TTC549 (cell line): ENCODE measurements around the gene COG7.
"Not testable (repeated sequence)": the region's sequence is repeated elsewhere in the genome, so short reads cannot be mapped to it uniquely, and the experiment has no call there.

Experiments
- FAIRE-seq: peaks from 2 replicates; lab custom pipeline; 2012; peaks lifted over from hg19 to GRCh38; lab: Jason Lieb, UNC

The COG7 gene

DNA sequence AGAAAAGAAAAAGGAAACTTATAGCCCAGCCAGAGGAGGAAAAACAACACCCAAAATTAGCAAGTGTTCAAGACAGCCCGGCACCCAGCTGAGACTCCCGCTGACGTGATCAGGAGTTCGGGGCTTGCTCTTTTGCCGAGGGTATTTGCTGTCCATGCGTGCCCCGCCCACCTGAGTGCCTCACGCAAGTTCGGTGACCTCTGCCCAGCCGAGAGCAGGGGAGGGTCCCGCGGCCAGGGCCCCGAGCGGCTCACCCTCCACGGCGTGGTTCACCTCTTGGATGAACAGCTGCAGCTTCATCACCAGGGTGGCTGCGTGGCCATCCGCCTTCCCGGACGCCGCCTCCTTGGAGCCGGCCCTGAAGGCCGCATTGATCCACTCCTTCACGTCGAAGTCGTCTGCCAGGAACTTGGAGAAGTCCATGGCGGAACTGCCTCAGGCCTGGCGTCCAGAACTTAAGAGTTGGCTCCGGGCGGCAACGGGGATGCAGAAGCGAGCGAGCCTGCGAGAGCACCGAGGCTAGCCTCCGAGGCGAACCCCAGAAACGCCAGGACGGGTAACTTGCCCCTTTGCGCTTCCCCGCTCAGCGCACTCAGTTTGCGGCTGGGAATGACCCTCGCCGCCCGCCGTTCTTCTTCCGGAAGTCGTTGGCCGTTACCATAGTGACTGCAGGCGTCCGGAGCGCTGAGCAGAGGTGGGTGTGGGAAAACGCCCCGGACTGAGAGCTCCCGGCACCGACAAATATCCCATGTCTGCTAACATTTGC is at the start of gene COG7:
TSS of gene COG7 (minus strand) at position 618 of the 766 bp plus-strand sequence. CDS start at position 423, 195 bp downstream.
- FAIRE-seq = no peak

DNA sequence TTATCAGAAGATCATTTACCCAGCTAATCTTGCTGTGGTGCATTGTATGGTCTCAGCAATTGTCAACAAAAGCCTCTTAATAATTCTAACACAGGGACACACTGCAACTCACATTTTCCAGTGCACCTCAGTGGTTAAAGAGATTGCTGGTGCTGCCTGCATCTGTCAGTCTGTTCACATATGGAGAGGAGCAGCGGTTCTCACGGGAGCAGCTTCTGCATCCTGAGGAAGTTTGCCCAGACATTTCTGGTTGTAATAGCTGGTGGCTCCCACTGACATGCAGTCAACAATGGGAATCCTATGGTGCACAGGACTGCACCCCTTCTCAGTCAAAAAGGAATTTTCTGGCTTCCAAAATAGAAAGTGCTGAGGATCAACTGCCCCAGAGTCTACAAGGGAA is 49.5 kb upstream of the COG7 start:
- FAIRE-seq = no peak

DNA sequence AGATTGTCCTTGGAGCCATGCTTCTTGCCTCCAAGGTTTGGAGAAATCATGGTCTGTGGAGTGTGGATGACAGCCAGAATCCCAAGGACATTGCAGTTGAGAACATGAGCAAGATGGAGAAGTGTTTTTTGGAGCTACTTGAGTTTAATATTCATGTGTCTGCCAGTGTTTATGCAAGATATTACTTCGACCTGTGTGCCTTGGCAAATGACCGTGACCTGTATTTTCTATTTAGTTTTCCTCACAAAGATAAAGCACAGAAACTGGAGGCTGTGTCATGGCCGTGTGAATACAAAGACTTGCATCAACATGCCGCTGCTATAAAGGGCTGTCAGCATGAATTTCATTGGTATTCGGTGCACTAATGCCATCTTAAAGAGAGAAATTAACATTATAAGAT is 48.3 kb upstream of the COG7 start:
- FAIRE-seq = no peak

DNA sequence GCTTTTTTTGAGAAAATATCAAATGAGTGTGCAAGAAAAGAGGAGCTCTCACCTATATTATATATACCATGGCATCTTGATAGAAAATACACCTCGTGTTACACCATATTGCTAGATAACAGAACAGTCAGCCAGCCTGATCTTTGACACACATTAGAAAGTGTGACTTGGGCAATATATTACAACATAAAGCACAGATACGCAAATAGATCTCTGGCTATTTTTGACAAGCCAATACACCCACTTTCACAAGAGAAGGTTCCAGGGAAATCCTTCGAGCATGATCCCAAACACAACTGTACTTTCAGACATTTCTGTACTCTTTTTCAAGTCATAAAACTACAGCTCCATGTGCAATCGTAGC is 47.9 kb upstream of the COG7 start:
- FAIRE-seq = no peak

DNA sequence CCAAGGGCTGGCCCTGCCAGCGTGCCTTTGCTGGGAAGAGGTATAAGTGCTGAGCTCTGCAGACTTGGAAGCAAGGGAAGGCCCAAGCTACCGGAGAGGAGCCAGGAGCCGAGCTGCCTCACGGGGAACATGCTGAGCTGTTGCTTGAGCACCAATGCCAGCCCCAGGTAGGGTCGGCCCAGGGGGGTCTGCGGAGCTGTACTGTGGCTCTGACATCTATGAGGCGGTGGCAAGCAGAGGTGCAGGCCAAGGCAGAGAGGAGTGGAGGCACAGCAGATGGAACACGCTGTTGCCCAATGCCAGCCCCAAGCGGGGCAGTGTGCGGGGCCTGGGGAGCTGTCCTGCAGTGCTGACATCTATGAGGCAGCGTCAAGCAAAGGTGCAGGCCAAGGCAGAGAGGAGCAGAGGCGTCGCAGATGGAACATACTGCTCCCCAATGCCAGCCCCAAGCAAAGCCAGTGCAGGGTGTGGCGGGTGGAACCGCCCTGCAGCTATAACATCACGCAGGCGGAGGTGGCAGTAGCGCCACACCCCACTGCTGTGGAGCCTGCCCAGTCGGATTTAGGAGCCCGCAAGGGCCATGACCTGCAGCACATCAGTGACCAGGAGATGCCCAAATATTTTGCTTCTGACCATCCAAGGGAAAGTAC is 47.3 kb upstream of the COG7 start:
- no peak for FAIRE-seq

DNA sequence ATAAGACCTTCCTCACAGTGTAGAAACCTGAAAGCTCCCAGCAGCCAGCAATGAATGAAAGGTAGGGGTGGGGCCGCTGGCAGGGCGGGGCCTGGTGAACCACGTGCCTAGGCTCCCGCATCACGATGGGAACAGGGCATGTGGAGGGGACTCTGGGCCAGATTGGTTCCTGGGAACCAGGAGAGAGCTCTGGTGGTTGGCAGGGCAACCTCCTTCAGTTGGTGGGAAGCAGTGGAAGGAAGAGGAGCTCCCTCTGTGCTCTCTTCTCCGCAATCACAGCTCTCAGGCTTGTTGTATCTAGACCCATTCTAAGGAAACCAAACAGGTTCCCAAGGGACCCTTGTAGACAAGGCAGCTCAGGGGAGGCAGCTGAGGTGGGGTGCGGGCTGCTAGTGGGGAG is 46.8 kb upstream of the COG7 start:
- FAIRE-seq = no peak

DNA sequence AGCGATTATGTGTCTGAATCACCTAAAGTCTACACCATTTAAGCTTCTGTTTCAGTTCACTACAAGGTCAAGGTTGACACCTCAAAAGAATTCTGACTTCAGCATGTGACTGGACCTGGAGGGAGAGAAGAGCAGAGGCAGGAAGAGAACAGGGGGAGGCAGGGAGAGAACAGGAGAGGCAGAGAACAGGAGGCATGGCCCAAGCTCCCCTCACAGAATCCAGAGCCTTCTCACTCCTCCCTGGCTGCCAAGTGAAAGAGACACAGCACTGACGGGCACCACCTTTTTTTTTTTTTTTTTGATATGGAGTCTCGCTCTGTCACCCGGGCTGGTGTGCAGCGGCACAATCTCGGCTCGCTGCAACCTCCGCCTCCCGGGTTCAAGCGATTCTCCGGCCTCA is 45.9 kb upstream of the COG7 start:
- FAIRE-seq = no peak

DNA sequence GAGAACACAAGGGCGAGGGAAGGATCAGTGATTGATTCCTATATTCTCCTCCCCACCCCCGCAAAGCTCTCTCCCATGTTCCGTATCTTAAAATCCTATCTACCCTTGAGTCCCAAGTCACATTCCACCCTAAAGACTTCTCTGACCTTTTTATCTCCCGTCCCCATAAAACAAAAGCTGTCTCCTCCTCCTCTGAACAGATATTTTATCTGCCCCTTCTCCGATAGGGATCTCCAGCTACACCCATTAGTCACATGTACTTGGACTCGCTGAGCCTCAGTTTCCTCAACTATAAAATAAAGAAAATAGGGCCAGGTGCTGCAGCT is 44.5 kb upstream of the COG7 start:
- no peak for FAIRE-seq

DNA sequence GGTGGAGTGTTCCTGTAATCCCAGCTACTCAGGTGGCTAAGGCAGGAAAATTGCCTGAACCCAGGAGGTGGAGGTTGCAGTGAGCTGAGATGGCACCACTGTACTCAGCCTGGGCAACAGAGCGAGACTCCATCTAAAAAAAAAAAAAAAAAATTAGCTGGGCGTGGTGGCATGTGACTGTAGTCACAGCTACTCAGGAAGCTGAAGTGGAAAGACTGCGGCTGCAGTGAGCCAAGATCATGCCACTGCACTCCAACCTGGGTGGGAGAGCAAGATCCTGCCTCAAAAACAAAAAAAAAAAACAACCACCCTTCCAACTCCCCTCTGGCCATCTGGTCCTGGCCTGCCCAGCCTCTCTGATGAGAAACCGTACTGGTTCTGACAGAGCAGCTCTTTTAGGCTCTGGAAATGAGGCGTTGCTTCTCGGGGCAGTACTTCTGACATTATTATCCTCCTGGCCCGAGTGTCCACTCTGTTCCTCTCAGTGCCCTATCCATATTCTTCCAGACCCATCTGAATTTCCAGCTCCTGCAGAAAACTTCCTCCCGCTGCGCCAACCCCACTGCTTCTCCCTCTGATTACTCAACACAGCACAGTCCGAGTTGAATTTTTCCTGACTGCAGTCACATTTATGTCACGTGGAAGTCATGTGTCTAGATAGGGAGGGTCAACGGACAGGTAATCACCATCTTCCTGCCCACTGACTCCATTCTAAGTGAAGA is 44.0 kb upstream of the COG7 start:
- no peak for FAIRE-seq

DNA sequence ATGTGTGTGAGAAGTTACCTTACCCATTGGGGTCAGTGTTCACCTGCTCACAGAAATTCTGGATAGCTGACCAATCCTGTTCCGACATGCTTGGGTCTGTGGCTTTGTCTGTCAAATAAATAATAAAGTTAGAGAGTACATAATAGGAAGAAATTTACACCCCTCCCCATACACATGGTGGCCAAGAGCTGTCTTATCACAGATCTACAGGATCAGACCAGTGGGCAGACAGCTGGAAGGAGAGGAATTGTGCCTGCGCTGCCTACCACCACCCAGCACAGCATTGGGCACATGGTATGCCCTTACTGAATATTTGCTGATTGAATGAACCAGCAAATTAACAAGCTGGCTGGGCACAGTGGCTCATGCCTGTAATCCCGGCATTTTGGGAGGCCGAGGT is 42.7 kb upstream of the COG7 start:
- no peak for FAIRE-seq

DNA sequence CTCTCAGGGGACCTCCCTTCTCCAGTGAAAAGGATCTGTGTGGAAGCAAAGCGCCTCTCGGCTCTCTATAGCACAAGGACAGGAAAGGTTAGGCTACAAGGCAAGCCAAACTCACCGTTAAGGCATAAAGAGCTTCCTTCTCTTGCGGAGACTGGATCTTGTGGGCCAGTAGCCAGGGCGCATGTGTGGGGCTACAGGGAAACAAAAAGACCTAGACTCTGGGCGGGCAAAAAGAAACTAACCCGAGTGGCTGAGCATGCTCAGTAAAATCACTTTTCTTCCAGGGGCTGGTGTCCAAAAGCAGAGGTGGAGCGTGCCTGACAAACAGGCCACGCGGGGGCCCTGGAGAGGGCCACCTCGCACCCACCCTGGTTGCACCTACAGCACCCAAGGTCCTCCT is 41.2 kb upstream of the COG7 start:
- no peak for FAIRE-seq

DNA sequence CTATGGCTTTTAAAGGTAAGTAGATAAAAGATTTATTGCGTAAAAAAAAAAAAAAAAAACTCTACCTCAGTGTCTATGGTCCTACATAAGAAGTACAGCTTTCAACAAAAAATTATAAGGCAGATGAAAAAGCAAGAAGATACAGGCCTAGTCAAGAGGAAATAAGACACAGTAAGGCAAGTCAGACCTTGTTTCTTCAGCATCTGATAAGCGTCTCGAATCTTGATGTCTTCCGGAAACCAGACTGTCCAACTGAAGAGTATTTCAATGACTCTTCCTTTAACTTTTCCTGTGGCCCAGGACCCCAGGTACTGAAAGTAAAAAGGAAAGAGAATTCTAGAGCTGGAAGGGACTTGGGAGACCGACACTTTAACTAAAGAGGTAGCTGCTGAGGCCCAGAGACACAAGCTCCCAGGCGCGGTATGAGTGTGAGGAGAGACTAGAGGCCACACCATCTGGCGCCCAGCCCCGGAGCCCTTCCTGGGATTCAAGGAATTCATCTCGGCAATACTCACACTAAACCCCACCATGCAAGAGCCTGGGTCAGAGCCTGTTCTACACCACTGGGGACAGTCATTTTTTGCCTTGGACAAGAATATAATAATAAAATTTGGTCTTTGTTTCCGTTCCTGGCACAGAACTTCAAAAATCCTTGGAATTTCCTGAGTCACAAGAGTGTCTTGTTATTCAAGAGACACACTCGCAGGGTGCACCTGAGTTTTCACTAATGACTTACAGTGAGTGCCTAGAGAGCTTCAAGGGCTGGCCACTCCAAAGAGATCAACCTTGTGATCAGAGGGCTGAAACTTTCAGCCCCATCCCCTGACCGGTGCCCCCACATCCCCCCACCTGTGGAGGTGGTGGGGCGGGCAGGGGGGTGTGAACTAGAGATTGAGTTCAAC is 38.8 kb upstream of the COG7 start:
- FAIRE-seq = no peak

DNA sequence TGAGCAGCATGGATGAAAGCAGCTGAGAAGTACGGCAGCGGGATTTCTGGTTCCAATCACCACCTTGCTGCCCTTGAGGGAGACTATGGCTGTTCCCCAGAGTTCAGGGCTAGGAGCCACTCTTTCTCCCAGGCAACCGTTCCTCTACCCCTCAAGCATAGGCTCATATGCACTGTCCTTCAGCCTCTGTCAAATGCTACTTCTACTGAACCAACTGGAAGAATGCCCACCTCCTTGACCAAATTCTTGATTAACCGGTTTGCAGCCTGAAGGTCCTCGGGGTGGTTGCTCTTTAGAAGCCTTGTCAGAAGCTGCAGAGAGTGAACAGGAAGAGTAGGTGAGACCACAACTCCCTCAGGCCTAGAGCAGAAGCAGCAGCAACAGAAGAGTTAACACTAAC is 33.5 kb upstream of the COG7 start:
- no peak for FAIRE-seq

DNA sequence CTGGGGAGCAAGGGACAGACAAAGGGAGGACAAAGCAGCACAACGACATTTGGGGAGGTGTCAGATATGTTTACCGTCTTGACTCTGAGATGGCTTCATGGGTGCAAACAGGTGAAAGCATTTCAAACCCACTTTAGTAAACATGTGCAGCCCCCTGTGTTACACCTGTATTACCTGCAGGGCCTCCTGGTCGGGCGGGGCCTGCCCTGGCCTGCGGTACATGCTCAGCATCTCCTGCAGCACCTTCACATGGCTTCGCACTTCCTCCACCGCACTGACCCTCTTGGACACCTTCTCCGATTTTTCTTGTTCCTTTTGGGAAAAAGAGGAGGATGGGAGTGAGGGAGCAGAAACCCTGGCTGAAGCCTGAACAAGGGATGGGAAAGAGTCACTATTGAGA is 32.9 kb upstream of the COG7 start:
- FAIRE-seq = no peak

DNA sequence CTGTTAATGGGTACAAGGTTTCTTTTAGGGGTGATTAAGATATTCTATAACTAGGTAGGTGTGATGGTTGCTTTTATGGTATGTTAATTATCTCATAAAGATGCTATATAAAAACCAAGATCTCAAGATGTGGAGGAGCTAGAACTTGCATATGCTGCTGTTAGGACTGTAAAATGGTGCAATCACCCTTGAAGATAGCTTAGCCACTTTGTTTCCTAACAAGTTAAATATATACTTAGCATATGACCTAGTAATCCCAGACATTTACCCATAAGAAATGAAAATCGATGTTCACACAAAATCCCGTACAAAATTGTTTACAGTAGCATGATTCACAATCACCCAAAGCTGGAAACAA is 32.2 kb upstream of the COG7 start:
- FAIRE-seq = no peak

DNA sequence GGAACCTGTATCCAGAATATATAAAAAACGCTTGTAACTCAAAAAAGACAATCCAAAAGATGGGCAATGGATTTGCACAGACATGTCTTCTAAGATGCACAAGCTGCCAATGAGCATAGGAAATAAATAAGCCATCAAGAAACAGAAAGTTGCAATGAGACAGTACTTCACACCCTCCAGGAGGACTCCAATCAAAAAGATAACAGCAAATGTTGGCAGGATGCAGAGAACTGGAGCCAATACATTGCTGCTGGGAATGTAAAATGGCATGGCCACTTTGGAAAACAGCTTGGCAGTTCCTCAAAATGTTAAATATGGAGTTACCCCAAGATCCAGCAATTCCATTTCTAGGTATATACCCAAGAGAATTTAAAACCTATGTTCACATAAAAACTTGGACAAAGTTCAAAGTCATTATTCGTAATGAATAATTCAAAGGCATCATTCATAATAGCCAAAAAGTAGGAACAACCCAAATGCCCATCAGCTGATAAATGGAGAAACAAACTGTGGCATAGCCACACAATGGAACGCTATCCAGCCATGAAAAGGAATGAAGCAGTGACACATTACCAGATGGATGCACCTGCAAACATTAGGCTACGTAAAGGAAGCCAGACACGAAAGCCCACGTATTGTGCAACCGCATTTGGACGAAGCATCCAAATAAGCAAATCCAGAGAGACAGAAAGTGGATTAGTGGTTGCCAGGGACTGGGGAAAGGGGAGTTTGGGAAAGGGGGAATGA is 31.7 kb upstream of the COG7 start:
- no peak for FAIRE-seq

DNA sequence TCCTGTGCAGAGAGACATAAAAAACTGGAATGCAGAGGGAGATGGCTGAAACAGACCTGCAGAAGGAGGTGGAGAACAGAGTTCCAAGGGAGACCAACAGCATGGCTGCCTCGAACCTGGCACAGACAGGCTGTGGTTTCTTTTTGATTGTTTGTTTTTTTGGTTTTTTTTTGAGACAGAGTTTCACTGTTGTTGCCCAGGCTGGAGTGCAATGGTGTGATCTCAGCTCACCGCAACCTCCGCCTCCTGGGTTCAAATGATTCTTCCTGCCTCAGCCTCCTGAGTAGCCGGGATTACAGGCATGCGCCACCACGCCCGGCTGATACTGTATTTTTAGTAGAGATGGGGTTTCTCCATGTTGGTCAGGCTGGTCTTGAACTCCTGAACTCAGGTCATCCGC is 30.5 kb upstream of the COG7 start:
- not testable (repeated sequence) for FAIRE-seq

DNA sequence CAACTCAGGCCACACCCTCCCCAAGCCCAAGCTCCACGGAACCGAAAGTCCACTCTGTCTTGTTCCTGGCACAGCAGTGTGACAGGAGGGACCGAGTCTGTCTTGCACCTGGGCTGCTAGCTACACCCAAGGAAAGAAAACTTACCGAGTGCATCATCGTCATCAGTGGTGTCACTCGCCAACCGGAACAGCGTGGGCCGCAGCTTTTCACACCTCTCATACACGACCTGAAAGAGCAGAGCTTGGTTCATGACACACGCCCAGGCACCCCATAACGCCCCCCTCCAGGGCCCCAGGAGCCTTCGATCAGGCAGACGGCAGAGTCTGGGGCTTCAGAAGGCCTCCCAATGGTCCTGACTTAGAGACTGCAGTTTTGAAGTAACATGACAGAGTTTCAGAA is 29.8 kb upstream of the COG7 start:
- FAIRE-seq = no peak

DNA sequence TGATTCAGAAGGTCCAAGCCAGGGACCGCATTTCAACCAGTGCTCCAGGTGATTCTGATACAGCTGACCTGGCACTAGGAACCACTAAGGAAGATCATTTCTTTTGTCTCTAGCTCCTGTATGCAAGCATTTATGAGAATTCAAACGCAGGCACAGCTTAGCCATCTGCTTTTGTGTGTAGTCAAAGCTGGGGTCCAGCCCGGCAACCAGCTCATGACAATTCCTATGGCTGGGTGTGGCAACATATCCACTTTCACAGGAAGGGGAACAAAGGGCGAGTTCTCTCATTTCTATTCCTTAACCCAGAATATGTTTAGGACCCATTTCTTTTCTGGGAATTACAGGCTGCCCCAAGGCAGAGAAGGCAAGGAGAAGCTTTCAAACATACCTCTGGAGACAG is 27.3 kb upstream of the COG7 start:
- no peak for FAIRE-seq

DNA sequence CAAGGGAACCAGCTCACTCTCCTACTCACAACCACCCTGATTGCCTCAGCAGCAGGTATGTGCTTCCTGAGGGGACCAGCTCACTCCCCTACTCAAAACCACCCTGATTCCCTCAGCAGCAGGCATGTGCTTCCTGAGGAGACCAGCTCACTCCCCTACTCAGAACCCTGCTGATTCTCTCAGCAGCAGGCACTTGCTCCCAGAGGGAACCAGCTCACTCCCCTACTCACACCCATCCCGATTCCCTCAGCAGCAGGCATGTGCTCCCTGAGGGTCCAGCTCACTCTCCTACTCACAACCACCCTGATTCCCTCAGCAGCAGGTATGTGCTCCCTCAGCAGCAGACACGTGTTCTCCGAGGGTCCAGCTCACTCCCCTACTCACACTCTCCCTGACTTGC is 26.1 kb upstream of the COG7 start:
- FAIRE-seq = no peak

DNA sequence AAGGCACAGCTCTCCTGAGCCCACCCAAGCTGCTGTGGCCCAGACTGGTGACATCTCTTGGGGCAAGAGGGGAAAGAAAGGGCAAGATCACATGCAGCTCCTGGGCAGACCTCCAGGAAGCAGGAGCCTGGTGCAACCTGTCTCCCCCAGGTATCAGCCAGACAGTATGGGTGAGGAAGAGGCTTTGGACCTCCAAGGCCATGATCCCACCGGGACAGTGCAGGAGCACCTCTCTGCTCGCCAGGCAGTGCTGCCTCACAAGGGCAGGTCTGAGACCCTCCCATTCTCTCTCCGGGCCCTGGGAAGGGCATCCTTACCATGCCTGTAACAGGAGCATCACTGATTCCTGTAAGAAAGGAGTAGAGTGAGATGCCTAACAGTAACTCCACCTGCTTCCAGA is 25.6 kb upstream of the COG7 start:
- no peak for FAIRE-seq

DNA sequence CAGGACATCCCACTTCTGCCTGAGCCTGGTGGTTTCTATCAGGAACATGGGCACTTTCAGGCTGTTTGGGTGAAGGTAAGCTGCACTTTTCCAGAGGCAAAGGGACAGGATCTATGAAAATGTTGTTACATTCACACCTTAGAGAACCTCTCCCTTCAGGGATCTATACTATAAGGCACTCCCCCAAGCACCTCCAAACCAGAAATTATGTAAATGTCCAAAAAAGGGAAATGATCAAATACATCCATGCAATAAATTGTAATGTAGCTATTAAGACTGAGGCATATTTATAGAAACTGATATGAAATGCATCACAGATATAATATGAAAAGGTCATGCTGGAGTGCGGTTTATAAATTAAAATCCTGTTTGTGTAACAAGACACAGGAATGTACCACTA is 23.3 kb upstream of the COG7 start:
- no peak for FAIRE-seq
